Heart left ventricle (tissue), 13 donors: Measurements from ENCODE around the gene MTO1.

ENCODE experiments used
- POLR2A ChIP-seq, 2 donors: fragments of 450-650 bp; IDR thresholded peaks; one replicate each; pipeline ENCODE4 v1.6.1; 2017; ENCODE audit warnings: antibody characterized with exemption in 2 of 2, mild to moderate bottlenecking in 2 of 2, moderate library complexity in 2 of 2
- TF ChIP-seq, protein P1 (sequence below), 12 donors: fragments of 200-600 bp; sonication (generic) in 4 of 12; IDR thresholded peaks; one replicate each; pipeline versions ENCODE4 v1.5.0 to v1.8.0; 2018 to 2022; ENCODE audit warnings: antibody characterized with exemption in 12 of 12, mild to moderate bottlenecking in 5 of 12
- donor health status: ischemic (EF 13 %, LVEDD 7.1; RV severe dilation, severe dysfunction).
- donor health status: DM: no; HTN: yes; CAD: no.
- donor health status: DM: no; HTN: no; CAD: no.
- donor health status: ischemic (EF 25% LVEDD 6.9; RV normal size, moderate dysfunction).
- donor health status: ischemic (EF 25% LVEDD 5.7; RV mildly dilated, moderate dysfunction).
- donor health status: ischemic (EF 35%, LVEDD 5.7; RV mildly dilated, moderate dysfunction).
- donor health status: nonischemic (EF 11% LVEDD 7.7; RV severe dilation, severe dysfunction).
- donor health status: DM: yes; HTN: yes; CAD: no.
- donor health status: PGD.
- donor health status: ischemic (EF 29% LVEDD 5.4; RV normal size, mild dysfunction).
- donor health status: nonischemic (EF 23%, LVEDD 6.1; RV moderate dilation, normal function).

DNA sequence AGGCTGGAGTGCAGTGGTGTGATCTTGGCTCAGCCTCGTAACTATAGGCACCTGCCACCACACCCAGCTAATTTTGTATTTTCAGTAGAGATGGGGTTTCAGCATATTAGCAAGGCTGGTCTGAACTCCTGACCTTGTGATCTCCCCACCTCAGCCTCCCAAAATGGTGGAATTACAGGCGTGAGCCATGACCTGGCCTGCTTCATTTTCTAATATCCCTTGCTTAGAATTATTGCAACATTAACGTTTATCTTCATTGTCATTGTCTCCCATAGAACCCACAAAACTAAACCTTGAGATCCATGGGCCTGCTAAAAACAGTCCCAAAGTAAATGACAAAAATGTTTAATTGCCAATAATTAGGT, 53.2 kb downstream of the MTO1 start:
- TF ChIP-seq, protein P1, sequence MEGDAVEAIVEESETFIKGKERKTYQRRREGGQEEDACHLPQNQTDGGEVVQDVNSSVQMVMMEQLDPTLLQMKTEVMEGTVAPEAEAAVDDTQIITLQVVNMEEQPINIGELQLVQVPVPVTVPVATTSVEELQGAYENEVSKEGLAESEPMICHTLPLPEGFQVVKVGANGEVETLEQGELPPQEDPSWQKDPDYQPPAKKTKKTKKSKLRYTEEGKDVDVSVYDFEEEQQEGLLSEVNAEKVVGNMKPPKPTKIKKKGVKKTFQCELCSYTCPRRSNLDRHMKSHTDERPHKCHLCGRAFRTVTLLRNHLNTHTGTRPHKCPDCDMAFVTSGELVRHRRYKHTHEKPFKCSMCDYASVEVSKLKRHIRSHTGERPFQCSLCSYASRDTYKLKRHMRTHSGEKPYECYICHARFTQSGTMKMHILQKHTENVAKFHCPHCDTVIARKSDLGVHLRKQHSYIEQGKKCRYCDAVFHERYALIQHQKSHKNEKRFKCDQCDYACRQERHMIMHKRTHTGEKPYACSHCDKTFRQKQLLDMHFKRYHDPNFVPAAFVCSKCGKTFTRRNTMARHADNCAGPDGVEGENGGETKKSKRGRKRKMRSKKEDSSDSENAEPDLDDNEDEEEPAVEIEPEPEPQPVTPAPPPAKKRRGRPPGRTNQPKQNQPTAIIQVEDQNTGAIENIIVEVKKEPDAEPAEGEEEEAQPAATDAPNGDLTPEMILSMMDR (IDR thresholded peaks at IDR 0.05) = no peak
- TF ChIP-seq POLR2A (IDR thresholded peaks at IDR 0.05) = no peak
